Neutrophil (primary cell): Measurements from ENCODE around the gene SLC9A7.

Source experiments
- H3K27ac ChIP-seq: fragments of 200-600 bp; sonication (generic); 2 replicates; pipeline ENCODE4 v1.5.1; 2016; ENCODE audit warnings: mild to moderate bottlenecking, moderate library complexity
- H3K27me3 ChIP-seq: fragments of 200-600 bp; sonication (generic); 2 replicates; pipeline ENCODE4 v1.6.0; 2016; ENCODE audit warnings: mild to moderate bottlenecking
- H3K36me3 ChIP-seq: fragments of 200-600 bp; sonication (generic); 2 replicates; pipeline ENCODE4 v1.5.1; 2017
- H3K4me1 ChIP-seq, 2 experiments: fragments of 200-600 bp in 1 of 2; sonication (generic) in 1 of 2; 1 replicate in 1 of 2; 2 replicates in 1 of 2; pipeline versions ENCODE4 v1.5.1 to v1.6.1; 2013 to 2016; ENCODE audit warnings: low read depth in 1 of 2, low read length in 1 of 2, mild to moderate bottlenecking in 1 of 2, moderate library complexity in 1 of 2; ENCODE audit not compliant: control insufficient read depth in 1 of 2, insufficient read depth in 1 of 2
- H3K4me3 ChIP-seq, 2 experiments: fragments of 200-600 bp in 1 of 2; sonication (generic) in 1 of 2; 1 replicate in 1 of 2; 2 replicates in 1 of 2; pipeline ENCODE4 v1.5.1; 2013 to 2016; ENCODE audit warnings: low read depth in 1 of 2, low read length in 1 of 2, mild to moderate bottlenecking in 1 of 2, moderate library complexity in 1 of 2
- H3K9me3 ChIP-seq: fragments of 200-600 bp; sonication (generic); 2 replicates; pipeline ENCODE4 v1.5.1; 2016
- CTCF ChIP-seq: fragments of 200-600 bp; sonication (generic); IDR thresholded peaks from 2 replicates; pipeline ENCODE4 v1.5.1; 2016; ENCODE audit warnings: antibody characterized with exemption

Gene SLC9A7

GRCh38 chrX:46710927-46711623 lies 47.8 kb downstream of the SLC9A7 start:
- no peak for TF ChIP-seq CTCF
- H3K9me3 ChIP-seq: no peaks in the 10 kb centered on the region
- H3K27me3 ChIP-seq: no peaks in the 10 kb centered on the region
- H3K4me3 ChIP-seq: no peak overlapping the region
- peaks cover 6 to 14% of the 10 kb centered on the region in 2 experiments for H3K4me1 ChIP-seq
- H3K27ac ChIP-seq: no peak overlapping the region
- H3K36me3 ChIP-seq: no peaks in the 10 kb centered on the region

GRCh38 chrX:46710425-46710824 lies 48.5 kb downstream of the SLC9A7 start:
- H3K9me3 ChIP-seq: no peaks in the 10 kb centered on the region
- H3K4me3 ChIP-seq: no peak overlapping the region
- no peak for TF ChIP-seq CTCF
- no peaks in the 10 kb centered on the region for H3K27me3 ChIP-seq
- H3K4me1 ChIP-seq: peaks cover 0 to 8% of the 10 kb centered on the region in 2 experiments
- H3K36me3 ChIP-seq: no peaks in the 10 kb centered on the region
- no peak overlapping the region for H3K27ac ChIP-seq

GRCh38 chrX:46707274-46707965 lies 51.5 kb downstream of the SLC9A7 start:
- Histone ChIP-seq H3K4me3 (no peak overlapping the region), H3K9me3 (no peaks in the 10 kb centered on the region), H3K4me1 (peaks cover 0 to 4% of the 10 kb centered on the region in 2 experiments), H3K27ac (no peak overlapping the region), H3K27me3 (no peaks in the 10 kb centered on the region), H3K36me3 (no peaks in the 10 kb centered on the region)
- TF ChIP-seq CTCF: no peak

- no peaks in the 10 kb centered on the region for H3K27me3 ChIP-seq
- H3K27ac ChIP-seq: no peak overlapping the region
Measured at GRCh38 chrX:46704767-46705386, 54.0 kb downstream of the SLC9A7 start.

GRCh38 chrX:46703980-46704379 lies 54.9 kb downstream of the SLC9A7 start:
- no peak overlapping the region for H3K4me3 ChIP-seq
- no peaks in the 10 kb centered on the region for H3K4me1 ChIP-seq
- H3K27me3 ChIP-seq: no peaks in the 10 kb centered on the region
- H3K27ac ChIP-seq: no peak overlapping the region
- H3K9me3 ChIP-seq: no peaks in the 10 kb centered on the region
- no peak for TF ChIP-seq CTCF
- no peaks in the 10 kb centered on the region for H3K36me3 ChIP-seq

More at GRCh38 chrX:46704767-46705386, 54.0 kb downstream of the SLC9A7 start:
- no peaks in the 10 kb centered on the region for H3K36me3 ChIP-seq
- H3K4me3 ChIP-seq: no peak overlapping the region
- no peaks in the 10 kb centered on the region for H3K4me1 ChIP-seq
- no peak for TF ChIP-seq CTCF
- no peaks in the 10 kb centered on the region for H3K9me3 ChIP-seq
